ENCODE results near the gene ADAP1.
A peak's percentile ranks its signal among the peaks of the same experiment; 100 is the strongest.
"Not testable (repeated sequence)": the region's sequence is repeated elsewhere in the genome, so short reads cannot be mapped to it uniquely, and the experiment has no call there.

Gene ADAP1, protein sequence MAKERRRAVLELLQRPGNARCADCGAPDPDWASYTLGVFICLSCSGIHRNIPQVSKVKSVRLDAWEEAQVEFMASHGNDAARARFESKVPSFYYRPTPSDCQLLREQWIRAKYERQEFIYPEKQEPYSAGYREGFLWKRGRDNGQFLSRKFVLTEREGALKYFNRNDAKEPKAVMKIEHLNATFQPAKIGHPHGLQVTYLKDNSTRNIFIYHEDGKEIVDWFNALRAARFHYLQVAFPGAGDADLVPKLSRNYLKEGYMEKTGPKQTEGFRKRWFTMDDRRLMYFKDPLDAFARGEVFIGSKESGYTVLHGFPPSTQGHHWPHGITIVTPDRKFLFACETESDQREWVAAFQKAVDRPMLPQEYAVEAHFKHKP
- 4.1 to 4.6 reads per million in 2 donors for total RNA-seq

DNA sequence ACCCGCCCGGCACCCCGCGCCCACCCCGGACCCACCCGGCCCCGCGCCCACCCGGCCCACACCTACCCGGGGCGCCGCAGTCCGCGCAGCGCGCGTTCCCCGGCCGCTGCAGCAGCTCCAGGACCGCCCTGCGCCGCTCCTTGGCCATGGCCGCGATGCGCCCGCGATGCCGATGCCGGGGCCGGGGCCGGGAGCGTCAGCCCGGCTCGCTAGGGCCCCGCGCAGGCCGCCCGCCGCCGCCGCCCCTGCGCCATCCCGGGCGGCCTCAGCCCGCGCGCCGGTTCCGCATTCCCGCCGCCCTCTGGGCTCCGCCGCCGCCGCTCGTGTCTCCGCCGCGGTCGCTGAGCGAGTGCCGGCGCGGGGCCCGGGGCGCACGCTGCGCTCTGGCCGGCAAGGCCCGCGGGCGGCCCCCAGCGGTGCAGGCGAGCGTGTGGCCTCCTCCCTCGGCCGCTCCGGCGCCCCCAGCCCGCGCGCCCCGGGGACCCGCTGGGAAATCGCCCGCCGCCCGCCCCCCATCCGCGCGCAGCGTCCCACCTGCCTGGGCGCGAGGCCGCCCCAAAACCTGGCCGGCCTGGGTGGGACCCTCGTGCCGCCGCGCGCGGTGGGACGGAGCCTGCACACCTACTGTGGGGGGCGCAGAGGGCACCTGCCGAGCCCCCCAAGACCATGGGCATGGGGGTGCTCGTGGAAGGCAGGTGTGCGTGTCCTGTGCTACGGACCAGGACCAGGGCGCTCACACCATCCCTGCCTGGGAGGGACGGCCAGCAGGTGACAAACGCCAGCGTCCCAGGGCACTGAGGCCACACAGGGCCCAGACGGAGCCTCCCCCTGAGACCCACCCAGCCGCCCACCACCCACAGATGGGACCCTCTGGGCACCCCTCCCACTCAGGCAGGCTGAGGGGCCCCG is at the start of gene ADAP1:
ADAP1 (minus strand) TSS at position 351 of the 909 bp plus-strand sequence; CDS start at position 148, 203 bp downstream.
- peak in 3 of 5 experiments; percentile 27 to 61 (median 60) for DNase-seq

DNA sequence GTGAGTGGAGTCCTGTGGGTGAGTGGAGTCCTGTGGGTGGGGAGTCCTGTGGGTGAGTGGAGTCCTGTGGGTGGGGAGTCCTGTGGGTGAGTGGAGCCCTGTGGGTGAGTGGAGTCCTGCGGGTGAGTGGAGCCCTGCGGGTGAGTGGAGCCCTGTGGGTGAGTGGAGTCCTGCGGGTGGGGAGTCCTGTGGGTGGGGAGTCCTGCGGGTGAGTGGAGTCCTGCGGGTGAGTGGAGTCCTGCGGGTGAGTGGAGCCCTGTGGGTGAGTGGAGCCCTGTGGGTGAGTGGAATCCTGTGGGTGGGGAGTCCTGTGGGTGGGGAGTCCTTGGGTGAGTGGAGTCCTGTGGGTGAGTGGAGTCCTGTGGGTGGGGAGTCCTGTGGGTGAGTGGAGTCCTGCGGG is 48.0 kb upstream of the ADAP1 start:
- DNase-seq: not testable (repeated sequence)

DNA sequence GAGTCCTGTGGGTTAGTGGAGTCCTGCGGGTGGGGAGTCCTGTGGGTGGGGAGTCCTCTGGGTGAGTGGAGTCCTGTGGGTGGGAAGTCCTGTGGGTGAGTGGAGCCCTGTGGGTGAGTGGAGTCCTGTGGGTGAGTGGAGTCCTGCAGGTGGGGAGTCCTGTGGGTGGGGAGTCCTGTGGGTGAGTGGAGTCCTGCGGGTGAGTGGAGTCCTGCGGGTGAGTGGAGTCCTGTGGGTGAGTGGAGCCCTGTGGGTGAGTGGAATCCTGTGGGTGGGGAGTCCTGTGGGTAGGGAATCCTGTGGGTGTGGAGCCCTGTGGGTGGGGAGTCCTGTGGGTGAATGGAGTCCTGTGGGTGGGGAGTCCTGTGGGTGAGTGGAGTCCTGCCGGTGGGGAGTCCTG is 47.5 kb upstream of the ADAP1 start:
- DNase-seq: not testable (repeated sequence)

DNA sequence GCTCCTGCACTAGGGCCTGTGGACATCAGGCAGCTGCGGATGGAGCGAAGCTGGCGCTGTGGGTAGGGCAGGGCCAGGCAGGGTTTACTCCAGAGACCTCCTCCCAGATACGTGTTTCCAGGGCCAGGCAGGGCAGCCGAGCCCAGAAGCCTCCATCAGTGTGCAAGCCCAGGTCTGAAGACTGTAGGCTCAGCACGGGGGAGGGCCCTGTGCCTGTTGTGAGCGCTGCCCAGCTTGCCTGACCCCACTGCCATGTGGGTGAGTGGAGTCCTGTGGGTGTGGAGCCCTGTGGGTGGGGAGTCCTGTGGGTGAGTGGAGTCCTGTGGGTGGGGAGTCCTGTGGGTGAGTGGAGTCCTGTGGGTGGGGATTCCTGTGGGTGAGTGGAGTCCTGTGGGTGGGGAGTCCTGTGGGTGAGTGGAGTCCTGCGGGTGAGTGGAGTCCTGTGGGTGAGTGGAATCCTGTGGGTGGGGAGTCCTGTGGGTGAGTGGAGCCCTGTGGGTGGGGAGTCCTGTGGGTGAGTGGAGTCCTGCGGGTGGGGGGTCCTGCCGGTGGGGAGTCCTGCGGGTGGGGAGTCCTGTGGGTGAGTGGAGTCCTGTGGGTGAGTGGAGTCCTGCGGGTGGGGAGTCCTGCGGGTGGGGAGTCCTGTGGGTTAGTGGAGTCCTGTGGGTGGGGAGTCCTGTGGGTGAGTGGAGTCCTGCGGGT is 46.7 kb upstream of the ADAP1 start:
- DNase-seq: not testable (repeated sequence)

DNA sequence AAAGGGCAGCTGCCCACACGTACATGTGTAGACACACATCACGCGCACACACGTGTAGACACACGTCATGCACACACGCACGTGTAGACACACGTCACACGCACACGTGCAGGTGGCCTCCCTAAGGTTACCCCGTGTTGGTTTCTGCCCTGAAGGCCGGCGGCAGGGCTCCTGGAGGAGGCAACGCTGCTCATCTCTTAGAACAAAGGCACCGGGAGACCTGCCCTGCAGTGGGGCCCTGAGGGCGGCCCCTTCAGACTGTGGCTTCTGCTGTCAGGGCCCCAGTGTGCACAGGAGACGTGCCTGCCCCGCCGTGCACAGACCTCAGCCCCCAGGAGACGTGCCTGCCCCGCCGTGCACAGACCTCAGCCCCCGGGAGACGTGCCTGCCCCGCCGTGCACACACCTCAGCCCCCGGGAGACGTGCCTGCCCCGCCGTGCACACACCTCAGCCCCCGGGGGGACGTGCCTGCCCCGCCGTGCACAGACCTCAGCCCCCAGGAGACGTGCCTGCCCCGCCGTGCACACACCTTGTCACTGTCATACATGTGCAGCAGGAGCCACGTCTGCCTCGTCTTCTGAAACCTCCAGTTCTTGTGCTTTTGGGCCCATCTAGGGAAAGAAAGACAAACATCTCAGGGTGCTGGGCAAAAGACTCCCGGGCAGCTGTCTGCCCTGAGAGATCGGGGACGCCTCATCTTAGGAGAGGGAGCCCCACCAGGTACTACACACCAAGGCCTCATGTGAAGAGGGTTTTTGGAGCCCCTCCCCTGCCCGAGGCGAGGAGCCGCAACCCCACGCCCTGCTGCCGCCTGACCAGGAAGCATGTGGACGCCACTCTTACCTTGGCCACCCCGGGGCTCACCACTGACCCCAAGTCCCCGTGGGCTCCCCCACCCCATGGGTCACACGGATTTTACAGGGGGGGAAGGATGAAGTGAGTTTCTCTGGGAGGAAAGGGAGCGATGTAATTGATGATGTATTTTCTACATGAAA is 45.8 kb upstream of the ADAP1 start:
- DNase-seq: no peak

DNA sequence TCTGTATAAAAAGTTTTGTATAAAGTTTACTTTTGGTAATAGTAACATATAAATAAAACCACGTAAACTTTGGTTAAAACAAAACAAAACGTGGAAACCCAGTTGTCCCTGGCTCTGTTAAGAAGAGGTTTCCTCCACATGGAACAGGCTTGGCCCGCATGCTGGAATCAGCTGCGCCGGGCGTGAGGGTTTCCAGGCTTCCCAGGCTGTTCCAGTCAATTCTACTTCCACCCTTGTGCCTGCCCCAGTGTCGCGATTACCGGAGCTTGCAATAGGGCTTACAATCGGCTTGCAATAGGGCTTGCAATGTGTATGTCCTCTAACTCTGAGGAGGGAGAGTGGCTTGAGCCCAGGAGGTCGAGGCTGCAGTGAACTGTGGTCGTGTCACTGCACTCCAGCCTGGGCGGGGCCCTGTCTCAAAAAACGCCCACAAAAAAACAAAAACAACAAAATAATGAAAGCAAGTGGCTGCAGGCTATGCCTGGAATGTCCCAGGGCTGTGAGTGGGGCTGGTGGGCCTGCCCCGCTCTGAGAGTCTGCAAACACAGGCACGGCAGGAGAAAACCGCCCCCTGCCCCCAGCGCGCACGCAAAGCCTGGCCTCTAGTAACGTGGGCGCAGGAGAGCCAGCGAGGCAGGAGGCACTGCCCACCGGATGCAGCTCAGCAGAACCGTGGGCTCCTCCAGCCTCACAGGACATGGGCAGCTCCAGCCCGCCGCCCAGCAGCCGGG is 44.8 kb upstream of the ADAP1 start:
- DNase-seq: no peak

DNA sequence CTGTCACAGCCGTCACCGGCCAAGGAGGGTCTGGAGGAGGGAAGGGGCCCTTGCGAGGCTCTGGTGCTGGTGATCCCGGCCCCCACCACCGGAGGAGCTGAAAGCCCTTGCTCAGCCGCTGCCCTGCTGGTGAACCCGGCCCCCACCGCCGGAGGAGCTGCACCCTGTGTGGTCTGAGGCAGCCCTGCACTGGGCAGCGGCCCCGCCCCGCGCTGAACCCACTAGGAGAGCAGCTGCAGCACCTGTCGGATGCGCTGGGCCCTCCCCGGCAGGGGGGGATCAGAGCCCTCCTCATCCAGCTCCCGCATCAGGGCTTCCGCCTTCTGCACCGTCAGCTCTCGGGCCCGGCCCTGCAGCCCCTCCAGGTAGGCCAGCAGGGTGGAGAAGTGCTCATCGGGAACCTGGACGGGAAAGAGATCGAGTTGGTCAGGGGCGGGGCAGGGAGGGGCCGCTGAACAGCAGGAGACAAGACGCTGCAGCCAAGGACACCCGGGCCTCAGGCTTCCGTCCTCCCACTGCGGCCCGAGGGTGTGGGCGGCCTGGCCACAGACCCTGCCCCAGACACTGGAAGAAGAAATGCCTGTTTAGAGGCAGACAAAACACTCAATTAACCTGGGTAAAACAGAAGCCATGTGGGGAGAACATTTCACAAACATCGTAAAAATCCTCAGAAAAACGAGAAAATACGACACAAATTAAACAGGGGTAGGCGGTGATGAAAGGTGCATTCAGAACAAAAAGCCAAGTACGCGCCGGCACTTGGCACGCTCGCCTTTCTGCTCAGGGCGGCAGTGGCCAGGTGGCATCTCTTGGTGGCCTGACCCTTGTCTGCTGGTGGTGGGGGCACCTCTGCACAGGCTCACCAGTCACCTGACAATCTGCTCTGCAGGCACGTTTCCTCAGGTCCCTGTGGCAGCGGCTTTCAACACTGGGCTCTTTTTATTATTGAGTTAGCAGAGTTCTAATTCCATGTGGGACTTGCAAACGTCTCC is 43.2 kb upstream of the ADAP1 start:
- DNase-seq: no peak

DNA sequence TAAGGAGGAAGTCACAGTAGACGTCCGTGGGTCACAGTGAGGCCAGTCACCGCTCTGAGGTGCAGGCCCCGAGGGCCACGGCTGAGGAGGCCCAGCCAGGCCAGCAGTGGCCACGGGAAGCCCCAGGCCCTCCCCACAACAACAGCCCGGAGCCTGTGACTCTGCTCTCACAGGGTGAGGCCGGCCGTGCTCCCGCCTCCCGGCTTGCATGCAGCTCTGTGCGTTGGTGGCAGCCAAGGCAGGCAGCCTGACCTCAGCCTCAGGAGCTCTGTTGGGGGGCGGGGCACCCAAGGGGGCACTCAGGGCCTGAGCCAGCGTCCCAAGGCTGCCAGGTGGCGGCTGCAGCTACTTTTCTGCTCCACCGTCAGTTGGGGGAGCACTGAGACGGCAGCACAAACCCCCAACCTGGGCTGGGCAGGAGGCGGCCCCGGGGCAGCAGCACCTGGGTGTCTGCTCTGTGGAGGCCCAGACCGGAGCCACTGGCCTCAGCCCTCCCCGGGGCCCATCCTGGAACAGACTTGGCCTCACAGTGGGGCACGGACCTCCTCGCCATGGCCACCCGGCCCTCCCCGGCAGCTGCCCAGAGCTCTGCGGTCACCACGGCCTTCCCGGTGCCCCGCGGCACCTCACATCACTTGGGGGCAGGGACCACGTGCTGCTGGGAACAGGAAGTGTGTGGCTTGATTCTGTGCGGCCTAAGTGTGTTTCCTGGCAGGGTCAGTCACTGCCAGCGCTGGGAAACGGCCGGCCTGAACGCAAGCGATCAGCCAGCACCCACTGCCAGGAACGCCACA is 41.8 kb upstream of the ADAP1 start:
- DNase-seq: no peak

DNA sequence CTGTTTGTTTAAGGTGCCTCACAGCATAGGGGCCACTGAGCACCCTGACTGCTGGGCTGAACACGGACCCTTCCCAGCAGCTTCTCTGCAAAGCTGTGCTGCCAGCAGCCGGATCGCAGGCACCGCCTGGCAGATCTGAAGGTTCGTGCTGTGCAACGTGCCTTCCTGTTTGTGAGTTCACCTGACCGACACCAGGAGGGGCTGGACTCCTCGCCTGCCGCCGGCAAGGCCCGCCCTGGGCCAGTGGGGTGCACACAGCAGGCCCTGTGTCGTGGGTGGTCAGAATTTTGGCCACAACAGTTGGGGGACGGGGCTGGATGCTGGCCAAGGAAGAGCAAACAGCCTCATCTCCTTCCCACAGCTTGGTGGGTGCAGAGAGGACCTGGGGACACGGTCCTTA is 41.1 kb upstream of the ADAP1 start:
- no peak for DNase-seq

DNA sequence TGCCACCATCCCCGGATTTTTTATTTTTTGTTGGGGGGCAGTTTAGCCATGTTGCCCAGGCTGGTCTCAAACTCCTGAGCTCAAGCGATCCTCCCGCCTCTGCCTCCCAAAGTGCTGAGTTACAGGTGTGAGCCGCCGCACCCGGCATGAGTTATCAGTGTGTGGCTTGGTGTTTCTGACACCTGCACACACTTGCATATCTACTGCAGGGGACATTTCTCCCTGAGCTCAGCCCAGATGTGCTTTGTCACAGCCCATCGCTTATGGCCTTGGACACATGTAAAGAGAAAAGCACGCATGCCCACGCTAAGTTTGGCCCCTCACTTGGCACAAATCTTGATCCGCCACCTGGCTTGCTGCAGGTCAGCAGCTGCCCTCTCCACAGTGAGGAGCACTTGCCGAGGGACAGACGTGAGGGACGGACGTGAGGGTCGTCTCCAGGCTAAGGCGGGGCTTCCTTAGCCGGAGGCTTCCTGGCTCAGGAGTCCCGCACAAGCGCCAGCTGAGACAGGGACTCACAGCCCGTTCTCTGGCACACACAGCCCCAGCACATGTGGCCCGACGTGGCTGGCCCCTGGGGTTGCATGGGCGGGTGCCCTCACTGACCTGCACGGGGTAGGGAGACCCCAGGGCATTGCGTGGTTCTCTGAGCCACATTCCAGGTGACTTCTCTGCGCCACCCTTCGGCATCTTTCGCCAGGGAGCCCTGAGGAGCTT is 40.3 kb upstream of the ADAP1 start:
- DNase-seq: no peak

DNA sequence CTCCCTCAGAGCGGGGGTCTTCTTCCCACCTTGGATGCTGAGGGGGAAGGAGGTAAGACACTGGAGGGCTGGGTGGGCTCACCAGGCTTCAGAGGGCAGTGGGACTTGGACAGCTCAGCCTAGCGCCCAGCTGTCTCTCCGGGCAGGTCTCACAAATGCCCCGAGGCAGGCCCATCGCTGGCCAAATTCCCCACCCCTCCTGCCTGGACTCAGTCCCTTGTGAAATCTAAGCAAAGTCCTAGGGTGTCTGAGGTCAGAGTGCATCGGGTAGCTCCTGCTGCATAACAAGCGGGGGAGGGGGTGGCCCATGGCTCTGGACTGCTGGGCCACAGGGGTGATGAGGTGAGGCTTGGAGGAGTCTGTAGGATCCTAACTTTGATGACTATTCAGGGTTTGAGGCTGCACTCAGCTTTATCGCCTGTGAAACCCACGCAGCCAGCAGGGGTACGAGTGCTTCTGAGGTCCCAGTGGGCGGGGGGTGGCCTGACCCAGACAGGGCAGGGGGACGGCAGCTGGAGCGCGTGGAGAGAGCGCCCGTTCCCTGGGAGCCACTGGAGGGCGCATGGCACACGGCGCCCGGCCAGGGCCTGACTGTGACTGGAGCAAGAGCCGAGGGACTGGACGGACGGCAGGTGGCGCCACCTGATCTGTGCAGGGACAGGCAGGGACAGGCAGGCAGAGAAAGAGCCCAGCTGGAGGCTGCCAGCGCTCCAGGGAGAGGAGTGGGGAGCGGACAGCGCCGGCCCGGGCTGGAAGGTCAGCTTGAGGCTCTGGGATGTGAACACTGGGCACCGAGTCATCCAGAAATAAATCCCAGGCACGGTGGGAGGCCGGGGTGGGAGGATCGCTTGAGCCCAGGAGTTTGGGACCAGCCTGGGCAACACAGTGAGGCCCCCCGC is 38.5 kb upstream of the ADAP1 start:
- peak; percentile 81 to 93 (median 91) for DNase-seq

DNA sequence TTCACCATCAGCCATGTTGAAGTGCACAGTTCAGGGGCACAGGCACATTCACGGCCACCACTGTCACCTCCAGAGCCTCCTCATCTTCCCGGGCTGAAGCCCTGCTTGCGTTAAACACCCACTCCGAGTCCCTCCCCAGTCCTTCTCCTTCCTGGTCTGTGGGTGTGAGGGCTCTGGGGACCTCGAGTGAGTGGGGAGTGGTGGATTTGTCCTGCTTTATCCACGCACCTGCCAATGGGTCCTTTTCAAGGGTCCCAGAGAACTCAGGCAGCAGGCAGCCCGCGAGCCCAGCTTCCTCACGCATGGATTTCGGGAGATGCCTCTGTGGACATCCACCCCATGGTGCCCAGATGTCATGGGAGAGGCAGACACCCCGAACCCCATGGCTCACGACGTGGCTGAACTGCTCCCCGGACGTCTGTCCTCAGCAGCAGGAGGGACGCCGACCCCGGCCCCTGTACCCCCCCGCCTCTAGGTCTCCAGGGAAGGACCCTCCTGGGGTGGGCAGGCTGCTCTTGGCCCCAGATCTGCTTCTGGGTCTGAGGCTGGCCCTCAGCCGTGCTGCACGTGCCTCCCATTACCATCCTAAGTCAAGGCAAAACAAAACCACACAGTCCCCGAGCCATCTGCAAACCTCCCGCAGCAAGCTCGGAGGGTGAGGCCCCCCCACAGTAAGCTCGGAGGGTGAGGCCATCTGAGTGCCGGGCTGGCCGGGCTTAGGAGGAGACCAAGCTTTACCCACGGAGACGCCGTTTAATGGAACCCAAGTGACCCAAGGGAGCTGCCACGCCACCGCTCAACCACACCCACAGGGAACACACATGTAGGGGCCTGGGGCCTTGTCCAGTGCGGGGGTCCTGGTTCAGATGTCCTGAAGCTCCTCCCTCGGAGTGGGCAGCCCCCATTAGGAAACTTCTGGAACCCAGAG is 37.5 kb upstream of the ADAP1 start:
- no peak for DNase-seq

DNA sequence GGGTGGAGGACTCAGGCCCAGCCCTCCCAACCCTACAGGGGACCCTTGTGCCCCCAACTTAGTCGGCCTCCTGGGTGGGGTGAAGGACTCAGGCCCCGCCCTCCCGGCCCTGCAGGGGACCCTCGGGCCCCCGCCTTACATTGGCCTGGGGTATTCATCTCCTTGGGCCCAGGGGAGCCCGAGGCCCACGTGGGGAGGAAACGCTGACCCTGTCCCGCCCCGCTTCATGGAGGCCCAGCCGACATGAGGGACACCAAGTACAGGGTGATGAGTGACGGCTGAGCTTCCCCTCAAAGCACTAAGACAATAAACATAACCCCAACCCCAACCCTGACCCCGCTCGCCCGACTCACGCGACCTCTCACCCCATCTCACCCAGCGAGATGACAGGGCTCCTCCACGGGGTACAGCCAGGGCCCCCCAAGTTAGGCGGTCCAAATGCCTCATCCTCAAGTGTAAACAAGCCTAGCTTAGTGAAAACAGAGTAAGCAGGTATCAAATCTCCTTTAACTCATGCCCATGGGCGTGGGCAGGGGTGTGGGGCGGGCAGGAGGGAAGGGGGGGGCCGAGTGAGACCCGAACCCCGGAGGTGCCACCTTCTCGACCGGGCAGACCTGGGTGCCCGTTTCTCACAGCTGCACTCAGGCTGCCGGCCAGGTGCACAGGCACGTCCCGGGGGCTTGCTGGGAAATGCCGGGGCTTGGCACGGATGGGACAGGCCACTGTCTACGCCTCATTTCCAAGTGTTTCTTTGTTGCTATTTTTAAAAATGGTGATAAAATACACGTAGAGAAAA is 36.7 kb upstream of the ADAP1 start:
- DNase-seq: no peak

DNA sequence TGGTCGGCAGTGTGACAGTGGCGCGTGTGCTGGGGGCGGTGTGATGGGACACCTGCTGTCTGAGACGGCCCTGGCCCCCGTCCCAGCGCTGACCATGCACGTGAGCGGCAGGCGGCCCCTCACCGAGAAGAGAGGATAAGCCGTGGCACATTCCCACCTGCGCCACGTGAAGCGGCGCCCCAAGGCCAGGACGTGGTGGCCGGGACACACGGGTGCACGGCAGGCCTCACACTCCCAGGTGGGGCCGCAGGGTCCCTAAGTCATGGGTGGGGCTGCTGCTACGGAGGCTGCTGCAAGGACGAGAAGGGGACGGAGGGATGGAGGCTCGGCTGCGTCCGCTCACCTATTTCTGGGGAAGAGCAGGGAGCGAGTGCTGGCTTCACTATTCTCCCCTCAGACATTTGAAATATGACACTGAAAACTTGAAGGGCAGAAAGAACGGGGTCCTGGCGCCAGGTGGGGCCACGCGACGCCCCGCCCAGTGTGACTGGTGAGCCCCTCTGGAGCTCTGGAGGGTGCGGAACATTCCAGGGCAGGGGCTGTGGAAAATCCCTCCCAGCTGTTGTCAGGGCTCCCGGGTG is 36.0 kb upstream of the ADAP1 start:
- no peak for DNase-seq

Measured in T-helper 2 cell (primary cell).